Measurements from ENCODE around the gene LAMA3. TPM values are rescaled to one million over a fixed set of nuclear protein-coding genes. Genes with fewer than 3 reads are reported as not detected.
A peak's percentile ranks its signal among the peaks of the same experiment; 100 is the strongest.

Gene LAMA3
- total and polyA plus RNA-seq, 2 of the 13 experiments (the other 11 are each of a cell fraction or from before 2014, with no cell fraction given), result 0.45 to 2.2 TPM

DNA sequence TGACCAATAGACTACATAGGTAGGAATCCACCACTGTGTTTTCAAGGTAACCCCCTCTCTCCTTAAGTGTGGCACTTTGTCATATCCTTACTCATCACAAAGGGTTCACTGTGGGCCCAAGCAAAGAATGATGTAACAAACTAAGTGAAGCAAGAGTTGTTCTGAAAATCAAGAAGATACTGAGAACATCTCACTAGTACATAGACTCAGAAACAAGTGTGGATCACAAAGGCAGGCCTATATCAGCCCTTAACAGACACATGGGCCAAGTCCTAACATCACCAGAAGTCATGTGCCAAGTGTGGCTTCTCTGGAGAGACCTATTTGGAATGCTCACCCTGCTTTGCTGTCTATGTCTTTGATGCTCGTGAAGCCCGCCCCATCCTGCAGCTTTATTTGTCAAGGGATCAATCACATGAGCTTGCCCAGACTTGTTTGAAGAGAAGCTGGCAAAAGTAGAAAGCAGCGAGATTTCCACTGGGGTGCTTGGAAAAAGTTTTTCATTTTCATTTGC is 194.1 kb downstream of the LAMA3 start (continued):
- TF ChIP-seq, protein P1, sequence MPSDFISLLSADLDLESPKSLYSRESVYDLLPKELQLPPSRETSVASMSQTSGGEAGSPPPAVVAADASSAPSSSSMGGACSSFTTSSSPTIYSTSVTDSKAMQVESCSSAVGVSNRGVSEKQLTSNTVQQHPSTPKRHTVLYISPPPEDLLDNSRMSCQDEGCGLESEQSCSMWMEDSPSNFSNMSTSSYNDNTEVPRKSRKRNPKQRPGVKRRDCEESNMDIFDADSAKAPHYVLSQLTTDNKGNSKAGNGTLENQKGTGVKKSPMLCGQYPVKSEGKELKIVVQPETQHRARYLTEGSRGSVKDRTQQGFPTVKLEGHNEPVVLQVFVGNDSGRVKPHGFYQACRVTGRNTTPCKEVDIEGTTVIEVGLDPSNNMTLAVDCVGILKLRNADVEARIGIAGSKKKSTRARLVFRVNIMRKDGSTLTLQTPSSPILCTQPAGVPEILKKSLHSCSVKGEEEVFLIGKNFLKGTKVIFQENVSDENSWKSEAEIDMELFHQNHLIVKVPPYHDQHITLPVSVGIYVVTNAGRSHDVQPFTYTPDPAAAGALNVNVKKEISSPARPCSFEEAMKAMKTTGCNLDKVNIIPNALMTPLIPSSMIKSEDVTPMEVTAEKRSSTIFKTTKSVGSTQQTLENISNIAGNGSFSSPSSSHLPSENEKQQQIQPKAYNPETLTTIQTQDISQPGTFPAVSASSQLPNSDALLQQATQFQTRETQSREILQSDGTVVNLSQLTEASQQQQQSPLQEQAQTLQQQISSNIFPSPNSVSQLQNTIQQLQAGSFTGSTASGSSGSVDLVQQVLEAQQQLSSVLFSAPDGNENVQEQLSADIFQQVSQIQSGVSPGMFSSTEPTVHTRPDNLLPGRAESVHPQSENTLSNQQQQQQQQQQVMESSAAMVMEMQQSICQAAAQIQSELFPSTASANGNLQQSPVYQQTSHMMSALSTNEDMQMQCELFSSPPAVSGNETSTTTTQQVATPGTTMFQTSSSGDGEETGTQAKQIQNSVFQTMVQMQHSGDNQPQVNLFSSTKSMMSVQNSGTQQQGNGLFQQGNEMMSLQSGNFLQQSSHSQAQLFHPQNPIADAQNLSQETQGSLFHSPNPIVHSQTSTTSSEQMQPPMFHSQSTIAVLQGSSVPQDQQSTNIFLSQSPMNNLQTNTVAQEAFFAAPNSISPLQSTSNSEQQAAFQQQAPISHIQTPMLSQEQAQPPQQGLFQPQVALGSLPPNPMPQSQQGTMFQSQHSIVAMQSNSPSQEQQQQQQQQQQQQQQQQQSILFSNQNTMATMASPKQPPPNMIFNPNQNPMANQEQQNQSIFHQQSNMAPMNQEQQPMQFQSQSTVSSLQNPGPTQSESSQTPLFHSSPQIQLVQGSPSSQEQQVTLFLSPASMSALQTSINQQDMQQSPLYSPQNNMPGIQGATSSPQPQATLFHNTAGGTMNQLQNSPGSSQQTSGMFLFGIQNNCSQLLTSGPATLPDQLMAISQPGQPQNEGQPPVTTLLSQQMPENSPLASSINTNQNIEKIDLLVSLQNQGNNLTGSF (CRISPR knock-in tag; IDR thresholded peaks at IDR 0.05), result no peak
- TF ChIP-seq NFKB2 (CRISPR knock-in tag; IDR thresholded peaks at IDR 0.05; ENCODE audit: borderline replicate concordance), result no peak
- TF ChIP-seq ZNF432 (CRISPR knock-in tag; IDR thresholded peaks at IDR 0.05; ENCODE audit: borderline replicate concordance), result no peak
- no peak for TF ChIP-seq ZNF337 (CRISPR knock-in tag; IDR thresholded peaks at IDR 0.05; ENCODE audit: borderline replicate concordance, low read depth)
- TF ChIP-seq, protein P2, sequence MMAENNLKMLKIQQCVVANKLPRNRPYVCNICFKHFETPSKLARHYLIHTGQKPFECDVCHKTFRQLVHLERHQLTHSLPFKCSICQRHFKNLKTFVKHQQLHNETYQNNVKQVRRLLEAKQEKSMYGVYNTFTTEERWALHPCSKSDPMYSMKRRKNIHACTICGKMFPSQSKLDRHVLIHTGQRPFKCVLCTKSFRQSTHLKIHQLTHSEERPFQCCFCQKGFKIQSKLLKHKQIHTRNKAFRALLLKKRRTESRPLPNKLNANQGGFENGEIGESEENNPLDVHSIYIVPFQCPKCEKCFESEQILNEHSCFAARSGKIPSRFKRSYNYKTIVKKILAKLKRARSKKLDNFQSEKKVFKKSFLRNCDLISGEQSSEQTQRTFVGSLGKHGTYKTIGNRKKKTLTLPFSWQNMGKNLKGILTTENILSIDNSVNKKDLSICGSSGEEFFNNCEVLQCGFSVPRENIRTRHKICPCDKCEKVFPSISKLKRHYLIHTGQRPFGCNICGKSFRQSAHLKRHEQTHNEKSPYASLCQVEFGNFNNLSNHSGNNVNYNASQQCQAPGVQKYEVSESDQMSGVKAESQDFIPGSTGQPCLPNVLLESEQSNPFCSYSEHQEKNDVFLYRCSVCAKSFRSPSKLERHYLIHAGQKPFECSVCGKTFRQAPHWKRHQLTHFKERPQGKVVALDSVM (CRISPR knock-in tag; IDR thresholded peaks at IDR 0.05), result no peak
- TF ChIP-seq, protein P3, sequence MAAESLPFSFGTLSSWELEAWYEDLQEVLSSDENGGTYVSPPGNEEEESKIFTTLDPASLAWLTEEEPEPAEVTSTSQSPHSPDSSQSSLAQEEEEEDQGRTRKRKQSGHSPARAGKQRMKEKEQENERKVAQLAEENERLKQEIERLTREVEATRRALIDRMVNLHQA (CRISPR knock-in tag; IDR thresholded peaks at IDR 0.05), result no peak
- TF ChIP-seq MATR3 (CRISPR knock-in tag; IDR thresholded peaks at IDR 0.05), result no peak
- TF ChIP-seq CREM (IDR thresholded peaks at IDR 0.05), result no peak
- no peak for TF ChIP-seq CREM (CRISPR knock-in tag; IDR thresholded peaks at IDR 0.05)
- TF ChIP-seq CC2D1A (CRISPR knock-in tag; IDR thresholded peaks at IDR 0.05), result no peak
- TF ChIP-seq NR2F2 (IDR thresholded peaks at IDR 0.05; ENCODE audit: borderline replicate concordance, low read depth), result no peak
- TF ChIP-seq, protein P4, sequence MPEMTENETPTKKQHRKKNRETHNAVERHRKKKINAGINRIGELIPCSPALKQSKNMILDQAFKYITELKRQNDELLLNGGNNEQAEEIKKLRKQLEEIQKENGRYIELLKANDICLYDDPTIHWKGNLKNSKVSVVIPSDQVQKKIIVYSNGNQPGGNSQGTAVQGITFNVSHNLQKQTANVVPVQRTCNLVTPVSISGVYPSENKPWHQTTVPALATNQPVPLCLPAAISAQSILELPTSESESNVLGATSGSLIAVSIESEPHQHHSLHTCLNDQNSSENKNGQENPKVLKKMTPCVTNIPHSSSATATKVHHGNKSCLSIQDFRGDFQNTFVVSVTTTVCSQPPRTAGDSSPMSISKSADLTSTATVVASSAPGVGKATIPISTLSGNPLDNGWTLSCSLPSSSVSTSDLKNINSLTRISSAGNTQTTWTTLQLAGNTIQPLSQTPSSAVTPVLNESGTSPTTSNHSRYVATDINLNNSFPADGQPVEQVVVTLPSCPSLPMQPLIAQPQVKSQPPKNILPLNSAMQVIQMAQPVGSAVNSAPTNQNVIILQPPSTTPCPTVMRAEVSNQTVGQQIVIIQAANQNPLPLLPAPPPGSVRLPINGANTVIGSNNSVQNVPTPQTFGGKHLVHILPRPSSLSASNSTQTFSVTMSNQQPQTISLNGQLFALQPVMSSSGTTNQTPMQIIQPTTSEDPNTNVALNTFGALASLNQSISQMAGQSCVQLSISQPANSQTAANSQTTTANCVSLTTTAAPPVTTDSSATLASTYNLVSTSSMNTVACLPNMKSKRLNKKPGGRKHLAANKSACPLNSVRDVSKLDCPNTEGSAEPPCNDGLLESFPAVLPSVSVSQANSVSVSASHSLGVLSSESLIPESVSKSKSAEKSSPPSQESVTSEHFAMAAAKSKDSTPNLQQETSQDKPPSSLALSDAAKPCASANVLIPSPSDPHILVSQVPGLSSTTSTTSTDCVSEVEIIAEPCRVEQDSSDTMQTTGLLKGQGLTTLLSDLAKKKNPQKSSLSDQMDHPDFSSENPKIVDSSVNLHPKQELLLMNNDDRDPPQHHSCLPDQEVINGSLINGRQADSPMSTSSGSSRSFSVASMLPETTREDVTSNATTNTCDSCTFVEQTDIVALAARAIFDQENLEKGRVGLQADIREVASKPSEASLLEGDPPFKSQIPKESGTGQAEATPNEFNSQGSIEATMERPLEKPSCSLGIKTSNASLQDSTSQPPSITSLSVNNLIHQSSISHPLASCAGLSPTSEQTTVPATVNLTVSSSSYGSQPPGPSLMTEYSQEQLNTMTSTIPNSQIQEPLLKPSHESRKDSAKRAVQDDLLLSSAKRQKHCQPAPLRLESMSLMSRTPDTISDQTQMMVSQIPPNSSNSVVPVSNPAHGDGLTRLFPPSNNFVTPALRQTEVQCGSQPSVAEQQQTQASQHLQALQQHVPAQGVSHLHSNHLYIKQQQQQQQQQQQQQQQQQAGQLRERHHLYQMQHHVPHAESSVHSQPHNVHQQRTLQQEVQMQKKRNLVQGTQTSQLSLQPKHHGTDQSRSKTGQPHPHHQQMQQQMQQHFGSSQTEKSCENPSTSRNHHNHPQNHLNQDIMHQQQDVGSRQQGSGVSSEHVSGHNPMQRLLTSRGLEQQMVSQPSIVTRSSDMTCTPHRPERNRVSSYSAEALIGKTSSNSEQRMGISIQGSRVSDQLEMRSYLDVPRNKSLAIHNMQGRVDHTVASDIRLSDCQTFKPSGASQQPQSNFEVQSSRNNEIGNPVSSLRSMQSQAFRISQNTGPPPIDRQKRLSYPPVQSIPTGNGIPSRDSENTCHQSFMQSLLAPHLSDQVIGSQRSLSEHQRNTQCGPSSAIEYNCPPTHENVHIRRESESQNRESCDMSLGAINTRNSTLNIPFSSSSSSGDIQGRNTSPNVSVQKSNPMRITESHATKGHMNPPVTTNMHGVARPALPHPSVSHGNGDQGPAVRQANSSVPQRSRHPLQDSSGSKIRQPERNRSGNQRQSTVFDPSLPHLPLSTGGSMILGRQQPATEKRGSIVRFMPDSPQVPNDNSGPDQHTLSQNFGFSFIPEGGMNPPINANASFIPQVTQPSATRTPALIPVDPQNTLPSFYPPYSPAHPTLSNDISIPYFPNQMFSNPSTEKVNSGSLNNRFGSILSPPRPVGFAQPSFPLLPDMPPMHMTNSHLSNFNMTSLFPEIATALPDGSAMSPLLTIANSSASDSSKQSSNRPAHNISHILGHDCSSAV (CRISPR knock-in tag; IDR thresholded peaks at IDR 0.05; ENCODE audit: borderline replicate concordance), result no peak
- no peak for TF ChIP-seq SOX13 (IDR thresholded peaks at IDR 0.05)
- peak in 1 of 2 experiments; percentile 54; a peak in 2 of 4 replicates for TF ChIP-seq SOX13 (CRISPR knock-in tag; conservative IDR thresholded peaks at IDR 0.05 in 1 of 2, IDR thresholded peaks at IDR 0.05 in 1 of 2)
